DOHH2 (cell line): ENCODE data around the gene PRDM7.

ENCODE experiments used
- H3F3A ChIP-seq: fragments of 200-600 bp; sonication (generic), shearing (Covaris generic); 2 replicates; pipeline ENCODE4 v1.6.0; 2016; ENCODE audit warnings: antibody characterized with exemption, mild to moderate bottlenecking; ENCODE audit not compliant: control insufficient read depth, insufficient read depth
- H3K27ac ChIP-seq: fragments of 200-600 bp; sonication (generic); 2 replicates; pipeline ENCODE4 v1.5.1; 2014; ENCODE audit warnings: low read depth, mild to moderate bottlenecking, low read length, moderate library complexity
- H3K27me3 ChIP-seq: fragments of 200-600 bp; sonication (generic); 2 replicates; pipeline ENCODE4 v1.6.1; 2014; ENCODE audit warnings: mild to moderate bottlenecking, low read length, mixed read lengths; ENCODE audit not compliant: control insufficient read depth
- H3K36me3 ChIP-seq: fragments of 200-600 bp; sonication (generic); 2 replicates; pipeline ENCODE4 v1.6.1; 2014; ENCODE audit warnings: mild to moderate bottlenecking, low read length, moderate library complexity, mixed read lengths; ENCODE audit not compliant: control insufficient read depth
- H3K4me1 ChIP-seq: fragments of 200-600 bp; sonication (generic); 2 replicates; pipeline ENCODE4 v1.6.1; 2014; ENCODE audit warnings: mild to moderate bottlenecking, low read length, mixed read lengths; ENCODE audit not compliant: control insufficient read depth
- H3K4me2 ChIP-seq: fragments of 200-600 bp; sonication (generic); 2 replicates; pipeline ENCODE4 v1.6.0; 2014; ENCODE audit warnings: mild to moderate bottlenecking, low read length, moderate library complexity
- H3K4me3 ChIP-seq: fragments of 200-600 bp; sonication (generic); 2 replicates; pipeline ENCODE4 v1.5.1; 2014; ENCODE audit warnings: mild to moderate bottlenecking, low read length, mixed read lengths
- H3K79me2 ChIP-seq: fragments of 200-600 bp; sonication (generic); 2 replicates; pipeline ENCODE4 v1.6.1; 2014; ENCODE audit warnings: mild to moderate bottlenecking, low read length, mixed read lengths; ENCODE audit not compliant: control insufficient read depth
- H3K9me2 ChIP-seq: fragments of 200-600 bp; sonication (generic); replicated peaks from 2 replicates; pipeline ENCODE4 v1.6.1; 2014; ENCODE audit warnings: mild to moderate bottlenecking, low read length, mixed read lengths; ENCODE audit not compliant: control insufficient read depth
- H3K9me3 ChIP-seq: fragments of 200-600 bp; sonication (generic); 2 replicates; pipeline ENCODE4 v1.6.1; 2014; ENCODE audit warnings: antibody characterized with exemption, low read length, mixed read lengths; ENCODE audit not compliant: control insufficient read depth, insufficient read depth
- H4K20me1 ChIP-seq: fragments of 200-600 bp; sonication (generic); 2 replicates; pipeline ENCODE4 v1.6.0; 2014; ENCODE audit warnings: low read depth, mild to moderate bottlenecking, antibody characterized with exemption, low read length, moderate library complexity; ENCODE audit not compliant: control insufficient read depth, insufficient read depth
- CTCF ChIP-seq: fragments of 200-600 bp; sonication (generic); IDR thresholded peaks from one replicate; pipeline ENCODE4 v1.5.1; 2014; ENCODE audit warnings: antibody characterized with exemption, mild to moderate bottlenecking, low read depth, low read length; ENCODE audit not compliant: poor library complexity, severe bottlenecking
- EZH2phosphoT487 ChIP-seq: fragments of 200-600 bp; sonication (generic); IDR thresholded peaks from 2 replicates; pipeline ENCODE4 v1.6.1; 2017; ENCODE audit warnings: borderline replicate concordance, mild to moderate bottlenecking, antibody characterized with exemption, low read length, moderate library complexity, mixed read lengths

PRDM7 gene

GRCh38 chr16:90032674-90033331 lies 44.3 kb downstream of the PRDM7 start:
- Histone ChIP-seq H3K27me3 (peaks cover 16% of the 10 kb centered on the region), H4K20me1 (no peaks in the 10 kb centered on the region), H3K36me3 (no peaks in the 10 kb centered on the region), H3K79me2 (no peaks in the 10 kb centered on the region), H3K4me1 (no peaks in the 10 kb centered on the region), H3K9me2 (no peaks in the 10 kb centered on the region), H3K27ac (no peak overlapping the region), H3K4me3 (no peak overlapping the region), H3K9me3 (peaks cover 7% of the 10 kb centered on the region; the same call in 1 of the 2 replicates), H3F3A (no peaks in the 10 kb centered on the region), H3K4me2 (no peak overlapping the region)
- TF ChIP-seq CTCF, result no peak
- TF ChIP-seq EZH2phosphoT487, result no peak

- Histone ChIP-seq H4K20me1 (no peaks in the 10 kb centered on the region), H3K79me2 (no peaks in the 10 kb centered on the region), H3K27me3 (peaks cover 17% of the 10 kb centered on the region), H3F3A (no peaks in the 10 kb centered on the region), H3K4me3 (no peak overlapping the region), H3K27ac (no peak overlapping the region), H3K4me2 (no peak overlapping the region), H3K36me3 (no peaks in the 10 kb centered on the region), H3K9me2 (no peaks in the 10 kb centered on the region), H3K4me1 (no peaks in the 10 kb centered on the region), H3K9me3 (peaks cover 7% of the 10 kb centered on the region; the same call in 1 of the 2 replicates)
- TF ChIP-seq EZH2phosphoT487 (no peak), CTCF (no peak)
Measured at GRCh38 chr16:90031931-90032673, 45.0 kb downstream of the PRDM7 start.

GRCh38 chr16:90031186-90031930 lies 45.8 kb downstream of the PRDM7 start:
- Histone ChIP-seq H3K9me3 (peaks cover 7% of the 10 kb centered on the region; the same call in 1 of the 2 replicates), H3K36me3 (no peaks in the 10 kb centered on the region), H3K27ac (no peak overlapping the region), H3K79me2 (no peaks in the 10 kb centered on the region), H3K4me3 (no peak overlapping the region), H4K20me1 (no peaks in the 10 kb centered on the region), H3K9me2 (no peaks in the 10 kb centered on the region), H3K4me1 (peaks cover 1% of the 10 kb centered on the region), H3K4me2 (no peak overlapping the region), H3K27me3 (peaks cover 14% of the 10 kb centered on the region), H3F3A (no peaks in the 10 kb centered on the region)
- TF ChIP-seq CTCF, result no peak
